Islet of Langerhans (tissue), 1 donor: ENCODE results near the gene CPVL.

Experiments used
- FAIRE-seq: peaks from one replicate; lab custom pipeline; 2011; peaks lifted over from hg19 to GRCh38; lab: Jason Lieb, UNC

Gene CPVL

DNA sequence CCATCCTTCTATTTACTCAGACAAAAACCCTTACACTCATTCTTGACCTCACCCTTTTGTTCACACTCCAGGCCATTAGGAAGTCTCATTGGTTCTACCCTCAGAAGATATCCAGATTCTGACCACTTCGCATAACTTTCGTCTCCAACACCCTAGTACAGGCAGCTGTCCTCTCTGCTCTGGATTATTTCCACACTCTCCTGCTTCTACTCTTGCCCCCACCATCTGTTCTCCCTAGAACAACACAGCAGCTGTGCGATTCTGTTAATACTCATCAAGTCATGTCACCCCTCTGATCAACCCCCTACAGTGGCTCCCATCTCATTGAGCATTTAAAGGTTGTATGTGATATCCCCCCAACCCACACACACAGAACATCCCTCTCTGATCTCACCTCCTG lies 172.7 kb downstream of the CPVL start:
- FAIRE-seq: no peak

DNA sequence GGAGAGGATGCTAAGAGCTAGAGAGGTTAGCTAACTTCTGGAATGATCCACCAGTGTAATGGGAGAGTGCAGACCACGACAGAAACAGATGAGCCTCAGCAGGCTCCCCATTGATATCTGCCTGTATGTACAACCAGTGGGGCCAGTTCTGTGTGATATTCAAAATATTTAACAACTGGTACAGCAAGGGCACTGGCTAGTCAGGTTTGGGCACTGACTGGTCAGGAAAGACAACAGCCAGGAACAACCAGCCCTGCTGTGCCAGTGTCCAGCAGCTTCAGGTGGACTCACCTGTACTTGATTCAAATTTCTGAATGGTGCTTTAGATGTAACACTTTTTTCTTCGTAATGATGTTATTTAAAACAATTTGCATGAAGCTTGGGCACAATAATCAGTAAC lies 182.3 kb downstream of the CPVL start:
- FAIRE-seq: no peak

DNA sequence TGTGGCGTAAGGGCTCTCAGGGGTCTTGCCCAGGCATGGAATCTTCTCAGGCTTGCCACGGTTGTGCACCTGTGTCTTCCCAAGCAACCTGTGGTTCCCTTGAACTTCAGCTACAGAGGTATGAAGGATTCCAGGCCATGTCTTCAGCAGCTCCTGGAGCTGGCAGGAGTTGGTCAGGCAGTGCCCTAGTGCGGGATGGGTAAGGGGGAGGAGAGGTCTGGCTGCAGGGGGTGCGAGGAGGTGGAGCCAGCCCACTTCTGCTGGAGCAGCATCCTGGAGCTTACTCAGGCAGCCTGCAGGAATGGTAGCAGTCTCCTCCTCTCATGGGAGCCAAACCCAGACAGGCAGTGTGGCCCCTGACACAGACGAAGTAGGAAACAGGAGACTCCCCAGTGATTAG lies 184.4 kb downstream of the CPVL start:
- no peak for FAIRE-seq

GRCh38 chr7:28960071-28960840 lies 186.1 kb downstream of the CPVL start:
- no peak for FAIRE-seq

DNA sequence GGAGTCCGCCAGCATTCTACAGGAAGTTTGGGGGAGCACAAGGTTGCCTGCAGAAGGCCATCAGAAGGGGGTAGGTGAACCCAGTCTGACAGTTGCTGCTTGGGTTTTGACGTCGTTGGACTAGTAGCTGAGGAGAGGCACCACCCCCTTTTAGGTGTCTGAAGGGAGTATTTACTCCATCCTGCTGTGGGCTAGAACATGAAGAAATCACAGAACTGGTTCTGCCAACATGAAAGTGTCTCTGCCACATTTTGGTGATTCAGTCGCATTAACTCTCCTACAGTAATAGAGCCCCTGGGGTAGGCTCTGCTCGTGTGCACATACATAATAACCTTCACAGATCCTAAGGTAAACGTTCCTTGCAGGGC lies 187.4 kb downstream of the CPVL start:
- no peak for FAIRE-seq

DNA sequence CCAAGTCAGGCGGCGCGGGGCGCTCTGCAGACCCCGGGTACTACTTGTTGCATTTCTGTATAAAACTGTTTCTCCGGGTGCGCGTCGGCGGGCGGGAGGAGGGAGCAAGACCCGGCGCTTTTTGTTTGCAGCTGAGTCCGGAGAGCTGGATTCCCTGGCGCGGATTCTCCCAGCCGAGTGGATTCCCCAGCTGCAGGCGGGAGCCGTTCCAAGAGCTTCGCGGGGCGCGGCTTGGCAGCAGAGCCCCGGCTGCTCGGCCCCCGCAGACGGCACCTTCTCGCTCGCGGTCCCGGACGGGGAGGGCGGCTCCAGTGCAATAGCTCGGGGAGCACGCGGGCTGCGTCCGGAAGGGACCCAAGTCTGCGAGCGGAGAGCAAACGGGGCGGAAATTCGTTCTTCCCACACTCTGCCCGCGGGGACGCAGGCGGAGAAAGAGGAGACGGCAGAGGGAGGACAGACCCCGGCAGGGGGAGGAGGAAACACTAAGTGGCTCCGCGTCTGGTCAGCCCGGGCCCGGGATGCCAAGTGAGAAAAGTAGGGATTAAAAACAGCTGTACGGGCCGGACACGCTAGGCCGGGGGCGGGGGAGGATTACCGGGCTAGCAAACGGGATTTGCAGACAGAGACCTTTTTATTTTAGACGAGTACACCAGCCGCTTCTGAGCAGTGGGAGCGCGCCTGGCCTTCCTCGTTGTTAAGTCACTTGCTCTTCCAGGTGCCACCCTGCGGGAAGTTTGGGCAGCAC lies 187.9 kb downstream of the CPVL start, which contains the start of gene TRIL:
Gene TRIL (minus strand): TSS at position 96 of the 745 bp plus-strand sequence. CDS start 284 bp downstream, outside the sequence.
- no peak for FAIRE-seq

- FAIRE-seq: no peak
Observed at GRCh38 chr7:28957751-28958234, 188.5 kb downstream of the CPVL start.

DNA sequence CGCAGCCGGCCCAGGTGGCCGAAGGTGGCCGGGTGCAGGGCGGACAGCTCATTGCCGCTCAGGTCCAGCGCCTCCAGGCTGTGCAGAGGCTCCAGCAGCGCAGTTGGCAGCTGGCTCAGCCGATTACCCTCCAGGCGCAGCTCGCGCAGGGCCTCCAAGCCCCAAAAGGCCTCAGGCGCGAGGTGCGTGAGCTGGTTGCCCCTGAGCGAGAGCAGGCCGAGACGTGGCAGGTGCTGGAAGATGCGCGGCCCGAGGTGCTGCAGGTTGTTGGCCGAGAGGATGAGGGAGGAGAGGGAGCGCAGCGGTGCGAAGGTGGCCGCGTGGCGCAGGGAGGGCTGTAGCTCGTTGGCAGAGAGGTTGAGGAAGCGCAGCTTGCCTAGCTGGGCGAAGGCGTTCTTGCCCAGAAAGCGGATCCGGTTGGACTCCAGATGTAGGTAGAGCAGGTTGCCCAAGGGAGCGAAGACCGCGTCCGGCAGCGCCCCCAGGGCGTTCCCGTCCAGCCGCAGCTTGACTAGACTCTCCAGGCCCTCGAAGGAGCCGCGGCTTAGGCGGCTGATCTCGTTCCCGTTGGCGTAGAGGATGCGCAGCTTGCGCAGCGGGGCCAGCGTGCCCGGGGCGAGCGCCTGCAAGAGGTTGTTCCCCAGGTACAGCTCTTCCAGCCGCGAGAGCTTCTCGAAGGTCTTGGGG lies 189.1 kb downstream of the CPVL start:
- FAIRE-seq: no peak

DNA sequence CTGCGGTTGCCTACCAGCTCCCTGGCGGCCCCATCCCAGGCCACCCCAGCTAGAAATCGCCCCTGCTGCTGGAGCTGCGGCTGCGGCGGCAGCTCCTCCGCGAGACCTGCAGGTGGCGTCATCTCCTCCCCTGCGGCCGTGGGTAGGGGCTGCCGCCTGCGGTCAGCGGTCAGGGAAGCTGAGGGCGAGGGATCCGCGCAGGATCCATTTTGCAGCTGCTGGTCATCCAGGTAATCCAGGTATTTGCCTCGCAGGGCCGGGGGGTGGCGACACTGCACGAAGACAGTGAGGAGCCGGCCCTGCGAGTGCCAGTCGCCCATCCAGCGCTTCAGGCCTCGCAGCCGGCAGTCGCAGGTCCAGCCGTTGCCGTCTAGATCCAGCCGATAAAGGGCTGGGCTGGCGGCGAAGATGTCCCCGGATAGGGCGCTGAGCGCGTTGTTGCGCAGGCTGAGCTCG lies 189.7 kb downstream of the CPVL start:
- no peak for FAIRE-seq

DNA sequence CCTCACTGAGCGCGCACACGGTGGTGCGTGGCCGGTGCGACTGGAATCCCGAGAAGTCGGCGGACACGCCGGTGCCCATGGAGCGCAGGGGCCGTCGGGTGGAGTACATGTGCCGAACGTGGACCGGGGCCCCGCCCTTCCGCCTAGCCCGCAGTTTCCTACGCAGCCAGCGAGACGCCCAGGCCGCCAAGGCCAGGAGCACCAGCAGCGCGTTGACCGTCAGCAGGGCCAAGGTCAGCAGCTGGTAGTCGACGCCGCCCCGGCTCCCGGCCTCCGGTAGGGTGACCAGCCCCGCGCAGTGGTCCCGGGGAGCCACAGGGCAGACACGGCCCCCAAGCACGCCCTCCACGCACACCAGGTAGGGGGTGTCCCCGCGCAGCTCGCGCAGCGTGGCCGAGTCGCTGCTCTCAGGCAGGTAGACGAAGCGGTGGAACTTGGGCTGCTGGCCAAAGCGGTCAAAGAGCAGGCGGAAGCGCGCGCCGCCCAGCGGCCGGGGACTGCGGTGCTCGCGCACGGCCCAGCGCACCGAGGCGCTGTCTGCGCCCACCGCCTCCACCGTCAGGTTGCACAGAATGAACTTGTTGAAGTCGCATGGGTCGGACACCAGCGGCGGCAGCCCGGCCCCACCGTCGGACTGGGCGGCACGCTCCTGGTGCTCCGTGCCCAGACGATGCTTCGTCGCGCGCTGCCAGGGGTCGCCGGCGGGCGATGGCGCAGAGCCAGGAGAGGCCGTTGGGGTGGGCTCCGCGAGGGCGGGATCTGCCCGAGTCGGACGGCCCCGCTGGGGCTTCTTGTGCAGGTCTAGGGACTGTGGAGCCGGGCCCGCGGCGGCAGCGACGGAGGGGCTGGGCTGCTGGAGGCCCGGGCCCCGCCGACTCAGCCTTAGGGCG lies 190.4 kb downstream of the CPVL start:
- no peak for FAIRE-seq

- FAIRE-seq: no peak
Observed at GRCh38 chr7:28955356-28955717, 191.0 kb downstream of the CPVL start.

- no peak for FAIRE-seq
Observed at GRCh38 chr7:28954946-28955345, 191.4 kb downstream of the CPVL start.

GRCh38 chr7:28954471-28954870 lies 191.9 kb downstream of the CPVL start:
- no peak for FAIRE-seq

DNA sequence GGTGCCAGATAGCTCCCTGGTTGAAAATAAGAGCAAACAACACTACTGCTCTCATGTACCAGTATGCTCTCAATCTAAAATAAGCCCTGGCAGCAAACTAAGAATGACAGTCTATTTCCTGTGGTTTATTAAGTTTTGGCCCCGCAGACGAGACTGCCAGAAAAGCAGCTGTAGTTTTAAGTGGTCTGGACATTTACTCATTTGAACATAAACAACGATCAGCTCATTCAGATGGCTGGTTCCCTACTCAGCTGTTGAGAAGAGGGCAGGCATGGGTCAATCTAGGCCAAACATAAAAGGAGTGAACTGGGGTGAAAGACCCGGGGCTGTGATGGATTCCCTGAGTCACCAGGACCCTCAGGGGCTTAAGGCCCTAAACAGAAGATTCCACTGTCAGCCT lies 192.7 kb downstream of the CPVL start:
- no peak for FAIRE-seq
